Left lung (tissue), 10 donors: ENCODE measurements around the gene CTPS1. TPM values are rescaled to one million over a fixed set of nuclear protein-coding genes. Genes with fewer than 3 reads are reported as not detected.
A peak's percentile ranks its signal among the peaks of the same experiment; 100 is the strongest.

Experiments used
- ATAC-seq: fragments of 200-7000 bp; cut with Tn5 transposase; one replicate; pipeline ENCODE4 v1.9.1; 2020; ENCODE audit warnings: moderate library complexity
- DNase-seq, 4 donors: peaks; one replicate each; pipeline ENCODE4 v3.0.0-alpha.2; 2013 to 2020
- H3K27ac ChIP-seq, 2 donors: fragments of 200-600 bp; sonication (generic) in 1 of 2; one replicate each; pipeline versions ENCODE4 v1.5.0 to v1.8.0; 2020 to 2021
- H3K27me3 ChIP-seq, 2 donors: fragments of 200-600 bp; sonication (generic) in 1 of 2; one replicate each; pipeline versions ENCODE4 v1.5.0 to v1.8.0; 2020 to 2021
- H3K36me3 ChIP-seq, 2 donors: fragments of 200-600 bp; sonication (generic) in 1 of 2; one replicate each; pipeline versions ENCODE4 v1.5.0 to v1.8.0; 2020 to 2021
- H3K4me1 ChIP-seq, 2 donors: fragments of 200-600 bp; one replicate each; pipeline ENCODE4 v1.8.0; 2021
- H3K4me3 ChIP-seq, 2 donors: fragments of 200-600 bp; sonication (generic) in 1 of 2; one replicate each; pipeline versions ENCODE4 v1.5.0 to v1.8.0; 2020 to 2021; ENCODE audit warnings: mild to moderate bottlenecking in 1 of 2
- H3K9me3 ChIP-seq, 2 donors: fragments of 200-600 bp; sonication (generic) in 1 of 2; one replicate each; pipeline versions ENCODE4 v1.5.0 to v1.8.0; 2020 to 2021
- intact Hi-C, 2 donors: fragments of 100-400 bp; cut with DNase I; formaldehyde crosslinking; loops; one replicate each; pipeline versions ENCODE4 v1.11.2 to v1.14.2; 2022
- polyA plus RNA-seq, 6 donors: library from polyadenylated mRNA; unstranded; fragments of 120-200 nt; gene quantifications; one replicate each; pipeline ENCODE4 v1.2.1, GENCODE V29; 2013; ENCODE audit not compliant: insufficient read length in 6 of 6
- total RNA-seq, 2 donors: library from RNA; stranded (reverse); fragmentation: NEBNext Ultra II Directional; extraction: Animal tissue kit (Norgen Biotek cat#: 25700); gene quantifications; one replicate each; pipeline ENCODE4 v1.2.1, GENCODE V29; 2021
- TF ChIP-seq, protein P1 (sequence below), 2 donors: fragments of 200-600 bp; sonication (generic) in 1 of 2; IDR thresholded peaks; one replicate each; pipeline versions ENCODE4 v1.5.0 to v1.8.0; 2021; ENCODE audit warnings: antibody characterized with exemption in 2 of 2
- donor health status: DM: no; HTN: yes; CAD: no.
- donor health status: DM: no; HTN: no; CAD: no.

The CTPS1 gene
- total and polyA plus RNA-seq, 8 donors, result 19.3 to 39.5 (median 24.1) TPM

DNA sequence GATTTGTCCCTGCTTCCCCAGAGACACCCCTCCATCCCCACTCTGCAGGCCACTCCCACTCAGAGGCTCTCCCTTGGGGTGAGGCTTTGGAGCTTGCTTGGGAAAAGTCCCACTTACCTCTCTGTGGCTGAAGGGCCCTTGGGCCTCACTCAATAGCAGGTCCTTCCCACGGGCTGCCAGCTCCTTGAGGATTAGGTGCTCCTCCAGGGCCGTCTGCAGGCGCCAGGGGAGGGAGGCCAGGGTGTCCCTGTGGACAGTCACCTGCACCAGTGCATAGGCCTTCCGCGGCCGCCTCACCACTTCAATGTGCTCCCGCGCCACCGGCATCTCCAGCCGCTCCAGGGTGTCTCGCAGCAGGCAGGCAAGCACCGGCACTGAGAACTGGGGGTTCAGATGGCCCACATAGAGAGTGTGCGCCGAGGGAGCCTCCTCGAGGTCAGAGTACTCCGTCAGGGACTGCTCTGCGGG lies 40.6 kb downstream of the CTPS1 start:
- no peak overlapping the region for H3K4me3 ChIP-seq
- peak overlapping the region in 1 of 2 donors; percentile 13 for H3K27ac ChIP-seq

GRCh38 chr1:41020654-41021053 lies 41.2 kb downstream of the CTPS1 start:
- H3K27ac ChIP-seq, result peak overlapping the region; percentile 3 to 13
- no peaks in the 10 kb centered on the region for H3K9me3 ChIP-seq
- intact Hi-C loops, result no loop called here
- H3K4me1 ChIP-seq, result no peaks in the 10 kb centered on the region
- peak in 1 of 4 donors; percentile 68 for DNase-seq
- ATAC-seq, result peak; percentile 87
- no peak overlapping the region for H3K4me3 ChIP-seq
- peaks cover 0 to 45% of the 10 kb centered on the region in 2 donors for H3K36me3 ChIP-seq
- TF ChIP-seq, protein P1, sequence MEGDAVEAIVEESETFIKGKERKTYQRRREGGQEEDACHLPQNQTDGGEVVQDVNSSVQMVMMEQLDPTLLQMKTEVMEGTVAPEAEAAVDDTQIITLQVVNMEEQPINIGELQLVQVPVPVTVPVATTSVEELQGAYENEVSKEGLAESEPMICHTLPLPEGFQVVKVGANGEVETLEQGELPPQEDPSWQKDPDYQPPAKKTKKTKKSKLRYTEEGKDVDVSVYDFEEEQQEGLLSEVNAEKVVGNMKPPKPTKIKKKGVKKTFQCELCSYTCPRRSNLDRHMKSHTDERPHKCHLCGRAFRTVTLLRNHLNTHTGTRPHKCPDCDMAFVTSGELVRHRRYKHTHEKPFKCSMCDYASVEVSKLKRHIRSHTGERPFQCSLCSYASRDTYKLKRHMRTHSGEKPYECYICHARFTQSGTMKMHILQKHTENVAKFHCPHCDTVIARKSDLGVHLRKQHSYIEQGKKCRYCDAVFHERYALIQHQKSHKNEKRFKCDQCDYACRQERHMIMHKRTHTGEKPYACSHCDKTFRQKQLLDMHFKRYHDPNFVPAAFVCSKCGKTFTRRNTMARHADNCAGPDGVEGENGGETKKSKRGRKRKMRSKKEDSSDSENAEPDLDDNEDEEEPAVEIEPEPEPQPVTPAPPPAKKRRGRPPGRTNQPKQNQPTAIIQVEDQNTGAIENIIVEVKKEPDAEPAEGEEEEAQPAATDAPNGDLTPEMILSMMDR (IDR thresholded peaks at IDR 0.05), result no peak
- no peaks in the 10 kb centered on the region for H3K27me3 ChIP-seq

More for the DNA sequence above, 40.6 kb downstream of the CTPS1 start:
- H3K27me3 ChIP-seq, result no peaks in the 10 kb centered on the region
- TF ChIP-seq, protein P1 (IDR thresholded peaks at IDR 0.05), result no peak
- H3K36me3 ChIP-seq, result peaks cover 0 to 45% of the 10 kb centered on the region in 2 donors
- no peaks in the 10 kb centered on the region for H3K4me1 ChIP-seq
- ATAC-seq (peak; percentile 90), DNase-seq (peak in 3 of 4 donors; percentile 24 to 88 (median 86))
- no peaks in the 10 kb centered on the region for H3K9me3 ChIP-seq
- intact Hi-C loops, result no loop called here

DNA sequence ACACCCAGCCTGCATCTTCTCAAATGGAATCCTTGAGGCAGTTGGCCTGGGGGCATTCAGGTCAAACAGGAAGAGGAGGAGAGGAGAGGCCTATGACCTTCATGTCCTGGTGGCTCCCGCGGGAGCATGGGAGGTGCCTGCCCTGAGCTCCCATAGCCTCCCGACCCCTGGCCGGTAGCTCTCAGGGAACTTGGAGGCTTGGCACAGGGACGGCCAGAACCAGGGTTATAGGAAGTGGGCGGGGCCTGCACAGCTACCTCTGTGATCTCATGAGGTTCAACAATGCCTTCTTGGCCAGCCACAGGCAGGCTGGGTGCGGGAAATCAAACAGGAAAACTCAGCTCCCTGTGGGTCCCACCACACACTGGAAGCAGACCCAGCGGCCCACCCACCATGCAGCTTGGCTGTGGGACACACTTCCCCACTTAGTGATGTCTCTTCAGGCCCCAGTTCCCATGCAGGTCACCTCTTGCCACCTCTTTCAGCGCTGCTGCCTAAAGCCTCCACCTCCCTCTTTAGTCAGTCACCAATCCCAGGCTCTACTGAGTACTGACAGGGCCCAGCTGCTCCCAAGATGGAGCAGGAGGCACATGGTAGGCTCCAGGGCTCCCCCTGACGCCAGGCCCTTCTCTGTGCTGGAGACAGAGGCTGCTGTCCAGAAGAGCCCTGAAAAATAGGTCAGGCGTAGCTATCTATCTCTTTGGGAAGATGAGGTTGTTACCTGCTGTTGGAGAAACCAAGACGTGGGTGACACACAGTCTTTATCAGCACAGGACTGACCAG lies 42.2 kb downstream of the CTPS1 start, which contains the start of gene SLFNL1:
Gene SLFNL1, minus strand, starts transcription at position 200 of the 783 bp plus-strand sequence. CDS start 1,065 bp downstream, outside the sequence.
- no peak within 1 kb of the TSS for H3K4me3 ChIP-seq
- peak within 1 kb of the TSS; percentile 3 to 13 for H3K27ac ChIP-seq
- intact Hi-C loops, result no loop called here
- DNase-seq, result peak in 1 of 4 donors; percentile 63
- H3K27me3 ChIP-seq, result no peaks in the 10 kb centered on the region
- H3K9me3 ChIP-seq, result no peaks in the 10 kb centered on the region
- ATAC-seq, result no peak
- peaks cover 0 to 44% of the 10 kb centered on the region in 2 donors for H3K36me3 ChIP-seq
- no peaks in the 10 kb centered on the region for H3K4me1 ChIP-seq
- TF ChIP-seq, protein P1 (IDR thresholded peaks at IDR 0.05), result no peak

- Histone ChIP-seq H3K27me3 (no peaks in the 10 kb centered on the region), H3K4me1 (no peaks in the 10 kb centered on the region), H3K36me3 (peaks cover 0 to 44% of the 10 kb centered on the region in 2 donors), H3K4me3 (no peak overlapping the region), H3K9me3 (no peaks in the 10 kb centered on the region), H3K27ac (no peak overlapping the region)
- intact Hi-C loops, result no loop called here
- no peak for DNase-seq
- no peak for ATAC-seq
- TF ChIP-seq, protein P1 (IDR thresholded peaks at IDR 0.05), result no peak
Measured at GRCh38 chr1:41022424-41022823, 42.9 kb downstream of the CTPS1 start.

- Histone ChIP-seq H3K27ac (no peak overlapping the region), H3K9me3 (no peaks in the 10 kb centered on the region), H3K4me1 (no peaks in the 10 kb centered on the region), H3K36me3 (peaks cover 0 to 44% of the 10 kb centered on the region in 2 donors), H3K4me3 (no peak overlapping the region), H3K27me3 (no peaks in the 10 kb centered on the region)
- TF ChIP-seq, protein P1 (IDR thresholded peaks at IDR 0.05), result no peak
- ATAC-seq, result no peak
- DNase-seq, result no peak
- intact Hi-C loops, result no loop called here
Measured at GRCh38 chr1:41023279-41023990, 43.9 kb downstream of the CTPS1 start.
